Memory B cell (primary cell): Measurements from ENCODE around the gene TNIK.
A peak's percentile ranks its signal among the peaks of the same experiment; 100 is the strongest.

Experiments
- ATAC-seq: fragments of 150-1000 bp; cut with Tn5 transposase; 2 replicates; pipeline ENCODE4 v1.10.0; 2021; ENCODE audit warnings: low read depth, mild to moderate bottlenecking, moderate library complexity
- DNase-seq, 2 donors: peaks; one replicate each; pipeline ENCODE4 v3.0.0; 2022; ENCODE audit warnings: low spot score in 2 of 2
- H3K27ac Mint-ChIP-seq: one replicate; pipeline ENCODE4 v1.8.0; 2022; ENCODE audit warnings: mild to moderate bottlenecking, moderate library complexity, mixed read lengths
- H3K27me3 Mint-ChIP-seq: one replicate; pipeline ENCODE4 v1.8.0; 2022; ENCODE audit warnings: mixed read lengths
- H3K36me3 Mint-ChIP-seq: one replicate; pipeline ENCODE4 v1.8.0; 2022; ENCODE audit warnings: mild to moderate bottlenecking, mixed read lengths
- H3K4me1 Mint-ChIP-seq: one replicate; pipeline ENCODE4 v1.8.0; 2022; ENCODE audit warnings: mixed read lengths
- H3K4me3 Mint-ChIP-seq: one replicate; pipeline ENCODE4 v1.8.0; 2022; ENCODE audit warnings: mild to moderate bottlenecking, moderate library complexity, mixed read lengths
- H3K9me3 Mint-ChIP-seq: one replicate; pipeline ENCODE4 v1.8.0; 2022; ENCODE audit warnings: mixed read lengths

Gene TNIK

GRCh38 chr3:171488479-171488878, 28.3 kb upstream of the TNIK start:
- Mint-ChIP-seq H3K4me1 (peaks cover 3% of the 10 kb centered on the region), H3K36me3 (no peaks in the 10 kb centered on the region), H3K27me3 (no peaks in the 10 kb centered on the region), H3K4me3 (no peak overlapping the region), H3K9me3 (no peaks in the 10 kb centered on the region), H3K27ac (no peak overlapping the region)
- ATAC-seq (no peak), DNase-seq (no peak)

- H3K27me3 Mint-ChIP-seq: no peaks in the 10 kb centered on the region
- H3K4me1 Mint-ChIP-seq: peaks cover 3% of the 10 kb centered on the region
- no peaks in the 10 kb centered on the region for H3K36me3 Mint-ChIP-seq
- no peaks in the 10 kb centered on the region for H3K9me3 Mint-ChIP-seq
- no peak for DNase-seq
- ATAC-seq: no peak
- H3K4me3 Mint-ChIP-seq: no peak overlapping the region
- H3K27ac Mint-ChIP-seq: no peak overlapping the region
Measured at GRCh38 chr3:171487382-171487781, 27.2 kb upstream of the TNIK start.

- no peaks in the 10 kb centered on the region for H3K4me1 Mint-ChIP-seq
- H3K27me3 Mint-ChIP-seq: no peaks in the 10 kb centered on the region
- DNase-seq: no peak
- ATAC-seq: no peak
- H3K27ac Mint-ChIP-seq: no peak overlapping the region
- H3K36me3 Mint-ChIP-seq: no peaks in the 10 kb centered on the region
- H3K9me3 Mint-ChIP-seq: no peaks in the 10 kb centered on the region
- no peak overlapping the region for H3K4me3 Mint-ChIP-seq
Measured at GRCh38 chr3:171485338-171485737, 25.1 kb upstream of the TNIK start.

GRCh38 chr3:171481011-171481410, 20.8 kb upstream of the TNIK start:
- Mint-ChIP-seq H3K36me3 (no peaks in the 10 kb centered on the region), H3K27me3 (no peaks in the 10 kb centered on the region), H3K4me1 (no peaks in the 10 kb centered on the region), H3K27ac (no peak overlapping the region), H3K4me3 (no peak overlapping the region), H3K9me3 (no peaks in the 10 kb centered on the region)
- no peak for ATAC-seq
- no peak for DNase-seq

GRCh38 chr3:171480526-171480925, 20.3 kb upstream of the TNIK start:
- H3K36me3 Mint-ChIP-seq: no peaks in the 10 kb centered on the region
- DNase-seq (no peak), ATAC-seq (no peak)
- H3K27me3 Mint-ChIP-seq: no peaks in the 10 kb centered on the region
- H3K4me1 Mint-ChIP-seq: no peaks in the 10 kb centered on the region
- H3K27ac Mint-ChIP-seq: no peak overlapping the region
- H3K4me3 Mint-ChIP-seq: no peak overlapping the region
- no peaks in the 10 kb centered on the region for H3K9me3 Mint-ChIP-seq

GRCh38 chr3:171476532-171477102, 16.4 kb upstream of the TNIK start:
- DNase-seq (no peak), ATAC-seq (no peak)
- H3K27me3 Mint-ChIP-seq: no peaks in the 10 kb centered on the region
- H3K9me3 Mint-ChIP-seq: no peaks in the 10 kb centered on the region
- no peaks in the 10 kb centered on the region for H3K4me1 Mint-ChIP-seq
- no peak overlapping the region for H3K4me3 Mint-ChIP-seq
- no peak overlapping the region for H3K27ac Mint-ChIP-seq
- H3K36me3 Mint-ChIP-seq: no peaks in the 10 kb centered on the region

GRCh38 chr3:171472552-171472951, 12.3 kb upstream of the TNIK start:
- Mint-ChIP-seq H3K4me1 (no peaks in the 10 kb centered on the region), H3K36me3 (no peaks in the 10 kb centered on the region), H3K9me3 (no peaks in the 10 kb centered on the region), H3K27me3 (peaks cover 5% of the 10 kb centered on the region), H3K4me3 (no peak overlapping the region), H3K27ac (no peak overlapping the region)
- DNase-seq (no peak), ATAC-seq (no peak)

GRCh38 chr3:171470714-171471227, 10.6 kb upstream of the TNIK start:
- Mint-ChIP-seq H3K36me3 (no peaks in the 10 kb centered on the region), H3K4me3 (no peak overlapping the region), H3K27me3 (peaks cover 5% of the 10 kb centered on the region), H3K27ac (no peak overlapping the region), H3K4me1 (no peaks in the 10 kb centered on the region), H3K9me3 (no peaks in the 10 kb centered on the region)
- DNase-seq (no peak), ATAC-seq (no peak)

- DNase-seq: no peak
- Mint-ChIP-seq H3K36me3 (no peaks in the 10 kb centered on the region), H3K9me3 (no peaks in the 10 kb centered on the region), H3K27ac (no peak overlapping the region), H3K4me3 (no peak overlapping the region), H3K4me1 (no peaks in the 10 kb centered on the region), H3K27me3 (peaks cover 5% of the 10 kb centered on the region)
- no peak for ATAC-seq
Measured at GRCh38 chr3:171469376-171469775, 9.2 kb upstream of the TNIK start.

- Mint-ChIP-seq H3K27ac (no peak overlapping the region), H3K36me3 (no peaks in the 10 kb centered on the region), H3K9me3 (no peaks in the 10 kb centered on the region), H3K4me1 (no peaks in the 10 kb centered on the region), H3K4me3 (no peak overlapping the region), H3K27me3 (peaks cover 5% of the 10 kb centered on the region)
- ATAC-seq: no peak
- DNase-seq: no peak
Measured at GRCh38 chr3:171468296-171468906, 8.2 kb upstream of the TNIK start.

GRCh38 chr3:171465763-171466162, 5.6 kb upstream of the TNIK start:
- no peak for ATAC-seq
- Mint-ChIP-seq H3K4me3 (no peak overlapping the region), H3K27ac (no peak overlapping the region), H3K27me3 (peaks cover 3% of the 10 kb centered on the region), H3K4me1 (peaks cover 5% of the 10 kb centered on the region), H3K9me3 (peaks cover 1% of the 10 kb centered on the region), H3K36me3 (no peaks in the 10 kb centered on the region)
- DNase-seq: no peak

- Mint-ChIP-seq H3K36me3 (no peaks in the 10 kb centered on the region), H3K4me3 (no peak overlapping the region), H3K4me1 (peaks cover 10% of the 10 kb centered on the region), H3K27me3 (peaks cover 3% of the 10 kb centered on the region), H3K9me3 (peaks cover 1% of the 10 kb centered on the region), H3K27ac (no peak overlapping the region)
- ATAC-seq (no peak), DNase-seq (no peak)
Measured at GRCh38 chr3:171464462-171464861, 4.3 kb upstream of the TNIK start.

GRCh38 chr3:171462224-171462623, 2.0 kb upstream of the TNIK start:
- no peaks in the 10 kb centered on the region for H3K36me3 Mint-ChIP-seq
- H3K4me3 Mint-ChIP-seq: no peak overlapping the region
- no peak for ATAC-seq
- H3K4me1 Mint-ChIP-seq: peaks cover 21% of the 10 kb centered on the region
- H3K27ac Mint-ChIP-seq: no peak overlapping the region
- no peaks in the 10 kb centered on the region for H3K27me3 Mint-ChIP-seq
- peaks cover 1% of the 10 kb centered on the region for H3K9me3 Mint-ChIP-seq
- DNase-seq: no peak

GRCh38 chr3:171461525-171461917, 1.3 kb upstream of the TNIK start:
- H3K27me3 Mint-ChIP-seq: no peaks in the 10 kb centered on the region
- peak overlapping the region; percentile 95 for H3K4me3 Mint-ChIP-seq
- peaks cover 21% of the 10 kb centered on the region for H3K4me1 Mint-ChIP-seq
- peaks cover 1% of the 10 kb centered on the region for H3K9me3 Mint-ChIP-seq
- no peak overlapping the region for H3K27ac Mint-ChIP-seq
- H3K36me3 Mint-ChIP-seq: no peaks in the 10 kb centered on the region
- DNase-seq (no peak), ATAC-seq (no peak)
